NB4 (cell line): ENCODE measurements around the gene IL17RE.
"Not testable (repeated sequence)": the region's sequence is repeated elsewhere in the genome, so short reads cannot be mapped to it uniquely, and the experiment has no call there.

Experiments
- DNase-seq: peaks from one replicate; pipeline ENCODE4 v3.0.0; 2010; ENCODE audit warnings: low read depth
- H3K4me3 ChIP-seq: one replicate; pipeline ENCODE4 v1.5.1; 2011; ENCODE audit warnings: mild to moderate bottlenecking, low read depth, low read length, moderate library complexity
- CTCF ChIP-seq: IDR thresholded peaks from one replicate; pipeline ENCODE4 v1.5.1; 2012; ENCODE audit warnings: low read depth, low read length
- MAX ChIP-seq: IDR thresholded peaks from 2 replicates; pipeline ENCODE4 v1.6.1; 2011; ENCODE audit warnings: low read depth, low read length
- MYC ChIP-seq: IDR thresholded peaks from 2 replicates; pipeline ENCODE4 v1.6.1; 2011; ENCODE audit warnings: low read depth, low read length
- POLR2A ChIP-seq: IDR thresholded peaks from 2 replicates; pipeline ENCODE4 v1.6.1; 2011; ENCODE audit warnings: mild to moderate bottlenecking; ENCODE audit not compliant: insufficient read length; ENCODE audit errors: extremely low read depth

Gene IL17RE

GRCh38 chr3:9902372-9903237 is at the start of gene IL17RE:
Gene IL17RE (plus strand): TSS chr3:9902848. CDS start chr3:9902933, 85 bp downstream.
- TF ChIP-seq CTCF (no peak), POLR2A (peak; percentile 17), MAX (no peak)
- peak within 1 kb of the TSS; percentile 82 for H3K4me3 ChIP-seq
- DNase-seq: peak; percentile 80

GRCh38 chr3:9854291-9854940 is 48.2 kb upstream of the IL17RE start:
- not testable (repeated sequence) for DNase-seq, H3K4me3 ChIP-seq

GRCh38 chr3:9855594-9855993 is 47.1 kb upstream of the IL17RE start:
- H3K4me3 ChIP-seq: no peak overlapping the region
- no peak for DNase-seq
- TF ChIP-seq POLR2A: no peak
- no peak for TF ChIP-seq MYC
- TF ChIP-seq CTCF: no peak
- TF ChIP-seq MAX: no peak

- DNase-seq: no peak
- H3K4me3 ChIP-seq: no peak overlapping the region
- TF ChIP-seq MYC (no peak), CTCF (no peak), MAX (no peak), POLR2A (no peak)
These were observed 43.1 kb upstream of the IL17RE start for GRCh38 chr3:9859530-9860025.

GRCh38 chr3:9861201-9861600 is 41.4 kb upstream of the IL17RE start:
- no peak overlapping the region for H3K4me3 ChIP-seq
- TF ChIP-seq MAX: no peak
- TF ChIP-seq CTCF: no peak
- TF ChIP-seq POLR2A: no peak
- no peak for TF ChIP-seq MYC
- DNase-seq: no peak

- TF ChIP-seq MAX: no peak
- no peak for TF ChIP-seq MYC
- TF ChIP-seq CTCF: no peak
- no peak for TF ChIP-seq POLR2A
- no peak for DNase-seq
- no peak overlapping the region for H3K4me3 ChIP-seq
These were observed 41.0 kb upstream of the IL17RE start for GRCh38 chr3:9861626-9862130.
